Caki2 (cell line): ENCODE measurements around the gene KCNK16. TPM values are rescaled to one million over a fixed set of nuclear protein-coding genes. Genes with fewer than 3 reads are reported as not detected.

Source experiments
- DNase-seq: peaks from one replicate; pipeline ENCODE4 v3.0.0-alpha.2; 2015; ENCODE audit warnings: low read depth
- in situ Hi-C: cut with HindIII; loops from 2 replicates; pipeline ENCODE4 v1.10.0; 2016; ENCODE audit warnings: low sequenced_read_pairs, low pct_unique_long_range_greater_than_20kb, mixed read lengths
- total RNA-seq: library from RNA; depleted of rRNA; stranded (reverse); fragments of >200 nt; shearing (Covaris generic); gene quantifications from 2 replicates; pipeline ENCODE4 v1.2.3, GENCODE V29; 2014; ENCODE audit warnings: low replicate concordance

The KCNK16 gene
- total RNA-seq, 1 experiment from 2014 or later: not detected

GRCh38 chr6:39317256-39317655, 5.2 kb downstream of the KCNK16 start:
- DNase-seq: no peak

GRCh38 chr6:39314273-39314795, 8.2 kb downstream of the KCNK16 start, which contains the start of gene KCNK17:
TSS of gene KCNK17 (minus strand) at chr6:39314419. CDS start at chr6:39314320, 99 bp downstream.
- no peak for DNase-seq
- in situ Hi-C loops: no loop called here

More at GRCh38 chr6:39317256-39317655, 5.2 kb downstream of the KCNK16 start:
- in situ Hi-C loops: no loop called here

GRCh38 chr6:39313526-39314272, 8.8 kb downstream of the KCNK16 start:
- DNase-seq: no peak
- in situ Hi-C loops: no loop called here

GRCh38 chr6:39312912-39313525, 9.5 kb downstream of the KCNK16 start:
- no peak for DNase-seq

GRCh38 chr6:39310542-39310941, 12.0 kb downstream of the KCNK16 start:
- in situ Hi-C loops: no loop called here

More at GRCh38 chr6:39312912-39313525, 9.5 kb downstream of the KCNK16 start:
- in situ Hi-C loops: no loop called here

GRCh38 chr6:39309942-39310531, 12.5 kb downstream of the KCNK16 start:
- in situ Hi-C loops: no loop called here
- DNase-seq: peak; percentile 42

More at GRCh38 chr6:39310542-39310941, 12.0 kb downstream of the KCNK16 start:
- no peak for DNase-seq

GRCh38 chr6:39307462-39307861, 15.0 kb downstream of the KCNK16 start:
- in situ Hi-C loops: no loop called here
- no peak for DNase-seq

GRCh38 chr6:39304951-39305350, 17.6 kb downstream of the KCNK16 start:
- in situ Hi-C loops: no loop called here
- DNase-seq: no peak

GRCh38 chr6:39303425-39304153, 18.9 kb downstream of the KCNK16 start:
- in situ Hi-C loops: no loop called here
- no peak for DNase-seq

GRCh38 chr6:39302669-39303424, 19.7 kb downstream of the KCNK16 start:
- DNase-seq: peak; percentile 63
- in situ Hi-C loops: no loop called here

- in situ Hi-C loops: no loop called here
- DNase-seq: no peak
Measured at GRCh38 chr6:39302011-39302410, 20.5 kb downstream of the KCNK16 start.

- no peak for DNase-seq
- in situ Hi-C loops: no loop called here
Measured at GRCh38 chr6:39301606-39302005, 20.9 kb downstream of the KCNK16 start.

GRCh38 chr6:39300739-39301138, 21.8 kb downstream of the KCNK16 start:
- in situ Hi-C loops: no loop called here
- no peak for DNase-seq

- no peak for DNase-seq
- in situ Hi-C loops: no loop called here
Measured at GRCh38 chr6:39298061-39298460, 24.4 kb downstream of the KCNK16 start.

- in situ Hi-C loops: no loop called here
- no peak for DNase-seq
Measured at GRCh38 chr6:39296745-39297640, 25.5 kb downstream of the KCNK16 start.

GRCh38 chr6:39295611-39296011, 26.9 kb downstream of the KCNK16 start:
- in situ Hi-C loops: no loop called here
- DNase-seq: no peak

GRCh38 chr6:39294899-39295298, 27.6 kb downstream of the KCNK16 start:
- in situ Hi-C loops: no loop called here
- DNase-seq: no peak
